ENCODE measurements around the gene PLK3.
A peak's percentile ranks its signal among the peaks of the same experiment; 100 is the strongest.

DNA sequence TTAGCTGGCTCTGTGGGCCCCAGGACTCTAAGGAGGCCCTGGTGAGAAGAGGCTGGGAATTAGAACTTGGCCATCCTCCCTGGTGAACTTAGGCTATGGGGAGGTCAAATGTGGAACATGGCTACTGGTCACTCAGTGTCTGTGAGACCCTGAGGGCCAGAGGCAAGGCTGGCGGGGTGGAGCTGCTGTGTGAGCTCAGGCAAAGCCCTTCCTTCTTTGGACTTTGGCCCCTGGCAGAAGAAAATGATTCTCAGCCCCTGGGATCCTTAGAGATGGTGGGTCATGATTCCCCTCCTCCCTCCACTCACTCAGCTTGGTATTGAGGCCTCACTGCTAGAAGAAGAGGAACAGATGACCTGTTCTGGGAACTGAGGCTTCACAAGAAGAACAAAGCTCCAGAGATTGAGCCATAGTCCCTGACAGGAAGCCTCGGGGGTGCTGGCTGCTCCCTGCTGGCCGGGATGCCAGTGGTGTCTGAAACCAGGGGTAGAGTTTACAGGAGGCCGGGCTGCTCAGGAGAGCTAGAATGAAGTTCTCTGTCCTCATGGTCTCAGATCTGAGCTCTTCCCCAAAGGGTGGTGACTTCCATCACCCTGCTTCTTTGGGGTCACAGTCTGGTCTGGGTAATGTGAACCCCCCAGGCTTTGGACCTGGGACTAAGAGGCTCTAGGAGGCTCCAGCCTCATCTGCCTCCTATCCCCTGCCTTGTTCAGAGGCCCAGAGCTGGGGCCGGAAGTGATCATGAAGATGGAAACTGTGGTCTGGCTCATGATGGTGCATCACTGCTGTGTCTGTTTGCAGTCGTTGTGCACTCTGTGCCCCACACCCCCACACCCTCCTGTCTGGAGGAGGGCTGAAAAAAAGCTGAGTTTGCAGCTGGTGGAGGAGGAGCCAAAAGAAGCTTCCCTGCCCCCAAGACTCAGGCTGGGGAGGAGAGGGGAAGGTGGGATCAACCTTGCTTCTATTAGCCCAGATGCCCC, 9.1 kb downstream of the PLK3 start:
- TF ChIP-seq, protein P1, sequence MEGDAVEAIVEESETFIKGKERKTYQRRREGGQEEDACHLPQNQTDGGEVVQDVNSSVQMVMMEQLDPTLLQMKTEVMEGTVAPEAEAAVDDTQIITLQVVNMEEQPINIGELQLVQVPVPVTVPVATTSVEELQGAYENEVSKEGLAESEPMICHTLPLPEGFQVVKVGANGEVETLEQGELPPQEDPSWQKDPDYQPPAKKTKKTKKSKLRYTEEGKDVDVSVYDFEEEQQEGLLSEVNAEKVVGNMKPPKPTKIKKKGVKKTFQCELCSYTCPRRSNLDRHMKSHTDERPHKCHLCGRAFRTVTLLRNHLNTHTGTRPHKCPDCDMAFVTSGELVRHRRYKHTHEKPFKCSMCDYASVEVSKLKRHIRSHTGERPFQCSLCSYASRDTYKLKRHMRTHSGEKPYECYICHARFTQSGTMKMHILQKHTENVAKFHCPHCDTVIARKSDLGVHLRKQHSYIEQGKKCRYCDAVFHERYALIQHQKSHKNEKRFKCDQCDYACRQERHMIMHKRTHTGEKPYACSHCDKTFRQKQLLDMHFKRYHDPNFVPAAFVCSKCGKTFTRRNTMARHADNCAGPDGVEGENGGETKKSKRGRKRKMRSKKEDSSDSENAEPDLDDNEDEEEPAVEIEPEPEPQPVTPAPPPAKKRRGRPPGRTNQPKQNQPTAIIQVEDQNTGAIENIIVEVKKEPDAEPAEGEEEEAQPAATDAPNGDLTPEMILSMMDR (IDR thresholded peaks at IDR 0.05 in 2 of 3, conservative IDR thresholded peaks at IDR 0.05 in 1 of 3; ENCODE audit: control insufficient read depth in 2 of 3, extremely low read depth in 1 of 3, insufficient read depth in 1 of 3, low read depth in 3 of 3, low read length in 3 of 3), result no peak
- TF ChIP-seq POLR2A (IDR thresholded peaks at IDR 0.05; ENCODE audit: low read depth, low read length) (peak; percentile 72), POLR2AphosphoS5 (IDR thresholded peaks at IDR 0.05; ENCODE audit: low read length) (peak; percentile 54; the same call in 1 of the 2 replicates), HDAC2 (IDR thresholded peaks at IDR 0.05) (no peak), HCFC1 (IDR thresholded peaks at IDR 0.05; ENCODE audit: low read length) (no peak), BHLHE40 (IDR thresholded peaks at IDR 0.05; ENCODE audit: borderline replicate concordance in 1 of 2, low read depth in 2 of 2, low read length in 1 of 2) (peak; percentile 16 to 37; a peak in 1 of 4 replicates), ESRRA (IDR thresholded peaks at IDR 0.05; ENCODE audit: low read length) (no peak), MXI1 (IDR thresholded peaks at IDR 0.05; ENCODE audit: low read depth, low read length) (no peak), YY1 (IDR thresholded peaks at IDR 0.05; ENCODE audit: low read depth, low read length) (peak; percentile 68), RBBP5 (conservative IDR thresholded peaks at IDR 0.05) (no peak), CHD1 (IDR thresholded peaks at IDR 0.05; ENCODE audit: low read depth, low read length) (no peak)
- TF ChIP-seq, protein P2, sequence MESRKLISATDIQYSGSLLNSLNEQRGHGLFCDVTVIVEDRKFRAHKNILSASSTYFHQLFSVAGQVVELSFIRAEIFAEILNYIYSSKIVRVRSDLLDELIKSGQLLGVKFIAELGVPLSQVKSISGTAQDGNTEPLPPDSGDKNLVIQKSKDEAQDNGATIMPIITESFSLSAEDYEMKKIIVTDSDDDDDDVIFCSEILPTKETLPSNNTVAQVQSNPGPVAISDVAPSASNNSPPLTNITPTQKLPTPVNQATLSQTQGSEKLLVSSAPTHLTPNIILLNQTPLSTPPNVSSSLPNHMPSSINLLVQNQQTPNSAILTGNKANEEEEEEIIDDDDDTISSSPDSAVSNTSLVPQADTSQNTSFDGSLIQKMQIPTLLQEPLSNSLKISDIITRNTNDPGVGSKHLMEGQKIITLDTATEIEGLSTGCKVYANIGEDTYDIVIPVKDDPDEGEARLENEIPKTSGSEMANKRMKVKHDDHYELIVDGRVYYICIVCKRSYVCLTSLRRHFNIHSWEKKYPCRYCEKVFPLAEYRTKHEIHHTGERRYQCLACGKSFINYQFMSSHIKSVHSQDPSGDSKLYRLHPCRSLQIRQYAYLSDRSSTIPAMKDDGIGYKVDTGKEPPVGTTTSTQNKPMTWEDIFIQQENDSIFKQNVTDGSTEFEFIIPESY (IDR thresholded peaks at IDR 0.05), result no peak
- TF ChIP-seq, protein P3, sequence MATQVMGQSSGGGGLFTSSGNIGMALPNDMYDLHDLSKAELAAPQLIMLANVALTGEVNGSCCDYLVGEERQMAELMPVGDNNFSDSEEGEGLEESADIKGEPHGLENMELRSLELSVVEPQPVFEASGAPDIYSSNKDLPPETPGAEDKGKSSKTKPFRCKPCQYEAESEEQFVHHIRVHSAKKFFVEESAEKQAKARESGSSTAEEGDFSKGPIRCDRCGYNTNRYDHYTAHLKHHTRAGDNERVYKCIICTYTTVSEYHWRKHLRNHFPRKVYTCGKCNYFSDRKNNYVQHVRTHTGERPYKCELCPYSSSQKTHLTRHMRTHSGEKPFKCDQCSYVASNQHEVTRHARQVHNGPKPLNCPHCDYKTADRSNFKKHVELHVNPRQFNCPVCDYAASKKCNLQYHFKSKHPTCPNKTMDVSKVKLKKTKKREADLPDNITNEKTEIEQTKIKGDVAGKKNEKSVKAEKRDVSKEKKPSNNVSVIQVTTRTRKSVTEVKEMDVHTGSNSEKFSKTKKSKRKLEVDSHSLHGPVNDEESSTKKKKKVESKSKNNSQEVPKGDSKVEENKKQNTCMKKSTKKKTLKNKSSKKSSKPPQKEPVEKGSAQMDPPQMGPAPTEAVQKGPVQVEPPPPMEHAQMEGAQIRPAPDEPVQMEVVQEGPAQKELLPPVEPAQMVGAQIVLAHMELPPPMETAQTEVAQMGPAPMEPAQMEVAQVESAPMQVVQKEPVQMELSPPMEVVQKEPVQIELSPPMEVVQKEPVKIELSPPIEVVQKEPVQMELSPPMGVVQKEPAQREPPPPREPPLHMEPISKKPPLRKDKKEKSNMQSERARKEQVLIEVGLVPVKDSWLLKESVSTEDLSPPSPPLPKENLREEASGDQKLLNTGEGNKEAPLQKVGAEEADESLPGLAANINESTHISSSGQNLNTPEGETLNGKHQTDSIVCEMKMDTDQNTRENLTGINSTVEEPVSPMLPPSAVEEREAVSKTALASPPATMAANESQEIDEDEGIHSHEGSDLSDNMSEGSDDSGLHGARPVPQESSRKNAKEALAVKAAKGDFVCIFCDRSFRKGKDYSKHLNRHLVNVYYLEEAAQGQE (IDR thresholded peaks at IDR 0.05; ENCODE audit: low read depth, low read length), result 0 out of 2 replicates have a peak, but pooled peaks have one; percentile 5

Data from GM12878 (cell line).